Urinary bladder (tissue), 4 donors: ENCODE measurements around the gene FOXK1. TPM values are rescaled to one million over a fixed set of nuclear protein-coding genes. Genes with fewer than 3 reads are reported as not detected.
"Not testable (repeated sequence)": the region's sequence is repeated elsewhere in the genome, so short reads cannot be mapped to it uniquely, and the experiment has no call there.

Source experiments
- DNase-seq: peaks from one replicate; pipeline ENCODE4 v3.0.0-alpha.2; 2015; ENCODE audit errors: extremely low spot score
- H3K27ac ChIP-seq: one replicate; pipeline ENCODE4 v1.5.1; 2013; ENCODE audit warnings: low read depth, mild to moderate bottlenecking, moderate library complexity
- H3K36me3 ChIP-seq: one replicate; pipeline ENCODE4 v1.6.1; 2013; ENCODE audit warnings: mild to moderate bottlenecking, moderate library complexity; ENCODE audit not compliant: insufficient read depth
- H3K4me1 ChIP-seq: one replicate; pipeline ENCODE4 v1.6.1; 2013; ENCODE audit warnings: mild to moderate bottlenecking, moderate library complexity; ENCODE audit not compliant: insufficient read depth
- H3K4me3 ChIP-seq: one replicate; pipeline ENCODE4 v1.5.1; 2013; ENCODE audit warnings: low read depth, low read length
- WGBS: extraction: QIAGEN DNeasy Blood & Tissue Kit; methylation state at CpG from one replicate; pipeline ENCODE4 v1.1.7; 2013; 5-methylcytosine and 5-hydroxymethylcytosine counted together
- polyA plus RNA-seq: library from polyadenylated mRNA; stranded (reverse); fragments of 200-250 nt; gene quantifications from one replicate; pipeline ENCODE4 v1.2.3, GENCODE V29; 2013
- total RNA-seq: library from RNA; depleted of rRNA; stranded (reverse); fragments of >200 nt; gene quantifications from one replicate; pipeline ENCODE4 v1.2.3, GENCODE V29; 2014
- donor health status: healthy with polysubstance abuse.
- donor health status: healthy.

Gene FOXK1
- total and polyA plus RNA-seq, 2 donors = 8.1 to 22.2 TPM

GRCh38 chr7:4792537-4793126 lies 110.5 kb downstream of the FOXK1 start:
- 31% methylated on average over 47 of the region's 47 CpGs for WGBS
- DNase-seq = no peak
- H3K27ac ChIP-seq = no peak overlapping the region
- H3K36me3 ChIP-seq = peaks cover 8% of the 10 kb centered on the region
- peak overlapping the region; percentile 20 for H3K4me3 ChIP-seq
- H3K4me1 ChIP-seq = no peaks in the 10 kb centered on the region

GRCh38 chr7:4793385-4793993 lies 111.4 kb downstream of the FOXK1 start:
- H3K27ac ChIP-seq, H3K36me3 ChIP-seq, DNase-seq, H3K4me3 ChIP-seq, H3K4me1 ChIP-seq: not testable (repeated sequence)
- WGBS = 95% methylated on average over 30 of the region's 30 CpGs

GRCh38 chr7:4794171-4794570 lies 112.1 kb downstream of the FOXK1 start:
- not testable (repeated sequence) for H3K4me1 ChIP-seq, DNase-seq, H3K36me3 ChIP-seq, H3K27ac ChIP-seq, H3K4me3 ChIP-seq
- WGBS = 75% methylated on average over 14 of the region's 14 CpGs

GRCh38 chr7:4794591-4795350 lies 112.7 kb downstream of the FOXK1 start:
- Histone ChIP-seq H3K4me3 (no peak overlapping the region), H3K4me1 (no peaks in the 10 kb centered on the region), H3K27ac (no peak overlapping the region), H3K36me3 (peaks cover 4% of the 10 kb centered on the region)
- 88% methylated on average over 24 of the region's 24 CpGs for WGBS
- no peak for DNase-seq

GRCh38 chr7:4796453-4796852 lies 114.4 kb downstream of the FOXK1 start:
- Histone ChIP-seq H3K36me3 (no peaks in the 10 kb centered on the region), H3K27ac (no peak overlapping the region), H3K4me1 (no peaks in the 10 kb centered on the region), H3K4me3 (no peak overlapping the region)
- WGBS = 90% methylated on average over 9 of the region's 9 CpGs
- DNase-seq = no peak

GRCh38 chr7:4797858-4798705 lies 116.0 kb downstream of the FOXK1 start:
- Histone ChIP-seq H3K4me1 (no peaks in the 10 kb centered on the region), H3K36me3 (no peaks in the 10 kb centered on the region), H3K4me3 (no peak overlapping the region), H3K27ac (no peak overlapping the region)
- 40% methylated on average over 37 of the region's 37 CpGs for WGBS
- no peak for DNase-seq

- Histone ChIP-seq H3K4me3 (no peak overlapping the region), H3K4me1 (no peaks in the 10 kb centered on the region), H3K36me3 (no peaks in the 10 kb centered on the region), H3K27ac (no peak overlapping the region)
- 83% methylated on average over 15 of the region's 15 CpGs for WGBS
- DNase-seq = no peak
Measured at GRCh38 chr7:4798706-4799235, 116.7 kb downstream of the FOXK1 start.

- Histone ChIP-seq H3K4me1 (no peaks in the 10 kb centered on the region), H3K36me3 (no peaks in the 10 kb centered on the region), H3K4me3 (no peak overlapping the region), H3K27ac (no peak overlapping the region)
- DNase-seq = no peak
- WGBS = 69% methylated on average over 39 of the region's 39 CpGs
Measured at GRCh38 chr7:4799508-4800268, 117.6 kb downstream of the FOXK1 start.

GRCh38 chr7:4800487-4800886 lies 118.4 kb downstream of the FOXK1 start:
- Histone ChIP-seq H3K4me3 (no peak overlapping the region), H3K4me1 (no peaks in the 10 kb centered on the region), H3K36me3 (no peaks in the 10 kb centered on the region), H3K27ac (no peak overlapping the region)
- 82% methylated on average over 10 of the region's 10 CpGs for WGBS
- DNase-seq = no peak

- WGBS = 89% methylated on average over 27 of the region's 27 CpGs
- no peak overlapping the region for H3K27ac ChIP-seq
- no peaks in the 10 kb centered on the region for H3K36me3 ChIP-seq
- H3K4me3 ChIP-seq = no peak overlapping the region
- no peaks in the 10 kb centered on the region for H3K4me1 ChIP-seq
- DNase-seq = no peak
Measured at GRCh38 chr7:4800926-4801838, 119.1 kb downstream of the FOXK1 start.

- no peak overlapping the region for H3K4me3 ChIP-seq
- H3K4me1 ChIP-seq = no peaks in the 10 kb centered on the region
- DNase-seq = no peak
- no peak overlapping the region for H3K27ac ChIP-seq
- WGBS = 89% methylated on average over 18 of the region's 18 CpGs
- no peaks in the 10 kb centered on the region for H3K36me3 ChIP-seq
Measured at GRCh38 chr7:4801839-4802231, 119.7 kb downstream of the FOXK1 start.

GRCh38 chr7:4802577-4802976 lies 120.5 kb downstream of the FOXK1 start:
- WGBS = 92% methylated on average over 23 of the region's 23 CpGs
- H3K36me3 ChIP-seq, H3K4me3 ChIP-seq, H3K4me1 ChIP-seq, DNase-seq, H3K27ac ChIP-seq: not testable (repeated sequence)
